Measurements from ENCODE around the gene FBXL14.

The FBXL14 gene

DNA sequence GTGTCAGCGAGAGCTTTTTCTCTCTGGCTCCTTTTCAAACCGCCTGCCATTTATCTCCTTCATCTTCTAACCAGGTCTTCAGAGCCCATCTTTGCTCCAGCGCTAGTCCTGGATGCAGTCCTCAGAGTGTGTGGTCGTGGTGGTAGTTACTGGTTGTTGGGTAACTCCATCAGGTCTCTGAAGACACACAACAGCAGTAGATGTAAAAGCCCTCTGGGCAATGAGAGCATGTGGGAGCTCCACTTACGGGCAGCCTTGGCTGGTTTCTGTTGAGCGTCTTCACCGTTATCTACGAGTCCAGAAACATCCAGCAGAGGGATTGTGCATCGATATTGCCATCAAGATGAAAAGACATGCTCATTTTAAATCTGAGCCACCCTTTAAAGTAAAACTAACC lies 61.2 kb downstream of the FBXL14 start:
- no peak for DNase-seq

DNA sequence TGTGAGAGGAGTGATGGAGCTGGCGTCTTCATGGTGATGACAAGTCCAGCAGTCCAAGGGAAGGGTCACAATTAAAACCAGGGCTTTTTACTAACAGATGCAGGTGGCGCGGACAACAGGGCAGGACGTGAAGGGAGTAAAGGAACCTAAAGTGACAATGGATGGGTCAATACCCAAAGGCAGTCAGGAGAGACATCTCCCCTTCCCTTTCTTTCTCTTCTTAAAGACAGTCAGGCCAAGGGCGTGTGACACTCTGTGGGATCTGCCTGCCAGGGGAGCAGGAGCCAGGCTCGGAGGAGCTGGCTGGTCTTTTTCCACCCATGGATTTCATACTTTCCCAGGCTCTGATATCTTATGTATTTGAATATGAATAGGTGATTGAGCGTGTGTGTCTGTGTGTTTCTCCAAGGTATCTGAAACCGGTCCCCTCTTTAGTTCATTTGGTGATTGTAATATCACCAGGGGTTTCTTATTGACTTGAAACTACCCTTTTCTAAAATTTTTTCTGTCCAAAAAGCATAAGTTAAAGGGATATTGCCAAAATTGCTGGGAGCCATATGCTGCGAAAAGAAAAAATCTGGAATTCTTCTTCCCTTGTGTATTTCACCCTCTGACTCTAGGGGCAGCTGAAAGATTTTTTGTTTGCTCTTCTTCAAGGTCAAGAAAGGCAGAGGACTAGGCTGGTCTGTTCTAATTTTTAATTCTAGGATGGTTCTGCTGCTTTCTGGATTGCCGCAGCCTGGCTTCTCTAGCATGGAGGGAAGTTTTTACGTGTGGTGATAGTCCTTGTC lies 61.8 kb downstream of the FBXL14 start:
- no peak for DNase-seq

DNA sequence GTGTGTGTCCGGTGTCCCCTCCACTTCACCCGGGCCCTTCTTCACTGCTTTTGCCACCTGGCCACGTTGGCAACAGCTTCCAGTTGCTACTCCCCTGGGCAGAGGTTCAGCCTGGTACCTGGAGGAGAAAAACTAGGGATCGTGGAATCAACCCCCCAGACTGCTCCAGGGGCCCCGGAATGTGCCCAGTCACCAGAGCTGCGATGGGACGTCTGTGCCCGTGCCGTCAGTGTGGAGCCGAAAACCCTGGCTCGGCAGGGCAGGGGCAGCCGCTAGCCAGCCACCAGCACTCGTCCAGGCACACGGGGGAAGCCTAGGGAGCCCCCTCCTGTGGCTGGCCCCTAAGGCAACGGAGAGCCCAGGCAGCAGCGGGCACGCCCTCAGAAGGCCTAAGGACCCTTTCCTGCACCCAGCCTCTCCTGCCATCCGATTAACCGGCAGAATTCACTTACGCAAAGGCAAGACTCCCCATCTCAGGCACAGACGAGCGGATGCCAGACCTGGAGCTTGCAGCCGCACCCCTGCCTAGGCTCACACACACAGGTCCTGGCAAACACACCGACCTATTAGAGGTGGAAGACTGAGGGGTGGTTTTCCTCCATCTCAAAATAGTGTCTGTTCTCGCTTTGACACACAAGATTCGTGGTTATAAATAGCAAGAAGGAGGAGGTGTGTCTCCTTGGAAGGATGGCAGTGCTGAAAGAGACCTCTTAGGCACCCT lies 62.6 kb downstream of the FBXL14 start:
- DNase-seq, result no peak

DNA sequence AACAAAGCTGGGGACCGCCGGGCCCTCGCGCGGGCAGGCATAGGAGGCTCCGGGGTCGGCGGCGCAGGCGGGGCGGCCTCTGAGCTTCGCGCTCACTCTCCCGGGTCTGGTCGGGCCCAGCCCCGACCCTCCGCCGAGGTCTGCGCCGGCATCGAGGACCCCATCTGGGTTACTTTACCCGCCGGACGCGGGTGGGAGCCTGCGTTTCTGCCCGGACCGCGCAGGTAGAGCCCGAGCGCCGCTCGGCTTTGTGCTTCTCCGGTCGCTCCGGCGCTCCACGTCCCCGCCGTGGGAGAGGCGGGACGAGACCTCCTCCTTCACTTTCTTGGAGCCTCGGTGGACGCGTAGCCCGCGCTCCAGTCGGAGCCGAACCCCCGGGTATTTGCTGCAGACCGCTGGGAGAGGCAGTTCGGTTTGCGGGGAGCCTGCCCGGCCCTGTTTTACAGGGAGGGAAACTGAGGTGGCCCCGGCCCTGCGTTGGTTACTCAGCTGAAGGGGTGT lies 63.2 kb downstream of the FBXL14 start:
- DNase-seq, result no peak

DNA sequence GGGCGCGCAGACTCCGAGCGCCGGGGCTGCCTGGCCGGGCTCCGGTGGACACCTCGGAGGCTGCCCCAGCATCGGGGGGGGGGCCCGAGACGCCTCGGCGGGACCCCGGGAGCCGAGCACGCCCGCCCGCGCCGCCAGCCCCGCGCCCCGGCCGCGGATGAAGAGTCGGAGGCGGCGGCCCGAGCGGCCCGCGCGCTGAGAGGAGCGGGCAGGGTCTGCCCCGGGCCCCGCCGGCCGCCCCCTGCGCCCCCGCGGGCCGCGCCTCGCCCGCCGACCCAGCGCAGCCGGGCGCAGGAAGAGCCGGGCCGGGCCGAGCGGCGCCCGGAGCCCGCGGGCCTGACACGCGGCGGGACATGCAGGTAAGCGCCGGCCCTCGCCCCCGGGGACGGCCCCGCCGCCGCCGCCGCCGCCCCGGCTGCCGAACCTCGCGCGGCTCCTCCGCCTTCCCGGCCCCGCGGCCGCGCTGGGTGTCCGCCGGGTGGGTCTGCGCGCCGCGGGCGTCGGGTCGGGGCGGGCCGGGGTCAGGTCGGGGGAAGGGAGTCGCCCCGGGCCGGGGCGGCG lies 63.7 kb downstream of the FBXL14 start:
- no peak for DNase-seq

DNA sequence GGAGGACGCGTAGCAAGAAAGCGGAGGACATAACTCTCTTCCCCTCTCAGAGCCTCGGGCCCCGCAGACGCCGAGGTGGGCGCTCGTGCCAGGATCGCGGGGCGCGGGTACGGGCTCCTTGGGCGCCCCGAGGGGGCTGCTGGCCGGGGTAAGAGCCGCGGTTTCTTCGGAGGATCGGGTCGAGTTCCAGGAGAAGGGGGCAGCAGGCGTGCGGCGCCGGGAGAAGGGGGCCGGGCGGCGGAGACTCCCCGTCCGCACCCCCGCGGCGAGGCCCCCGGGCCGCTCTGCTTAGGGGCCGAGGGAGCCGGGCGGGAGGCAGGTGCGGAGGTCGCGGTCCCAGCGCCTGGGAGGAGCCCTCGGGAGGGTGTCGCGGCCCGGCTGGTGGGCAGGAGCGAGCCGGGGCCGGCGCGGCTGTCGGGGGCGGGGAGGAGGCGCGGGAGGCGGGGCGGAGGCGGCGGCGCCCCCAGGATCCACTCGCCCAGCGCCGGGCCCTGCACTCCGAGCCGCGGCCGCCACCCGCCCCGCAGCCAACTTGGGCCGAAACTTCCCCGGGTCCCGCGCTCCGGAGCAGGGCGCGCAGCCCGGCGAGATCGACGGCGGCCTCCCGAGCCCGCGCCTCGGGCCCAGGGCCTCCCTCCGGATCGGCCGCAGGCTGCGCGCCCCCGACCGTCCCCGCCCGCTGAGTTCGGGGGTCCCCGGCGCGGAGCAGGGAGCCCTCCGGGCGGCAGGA lies 64.4 kb downstream of the FBXL14 start:
- no peak for DNase-seq

DNA sequence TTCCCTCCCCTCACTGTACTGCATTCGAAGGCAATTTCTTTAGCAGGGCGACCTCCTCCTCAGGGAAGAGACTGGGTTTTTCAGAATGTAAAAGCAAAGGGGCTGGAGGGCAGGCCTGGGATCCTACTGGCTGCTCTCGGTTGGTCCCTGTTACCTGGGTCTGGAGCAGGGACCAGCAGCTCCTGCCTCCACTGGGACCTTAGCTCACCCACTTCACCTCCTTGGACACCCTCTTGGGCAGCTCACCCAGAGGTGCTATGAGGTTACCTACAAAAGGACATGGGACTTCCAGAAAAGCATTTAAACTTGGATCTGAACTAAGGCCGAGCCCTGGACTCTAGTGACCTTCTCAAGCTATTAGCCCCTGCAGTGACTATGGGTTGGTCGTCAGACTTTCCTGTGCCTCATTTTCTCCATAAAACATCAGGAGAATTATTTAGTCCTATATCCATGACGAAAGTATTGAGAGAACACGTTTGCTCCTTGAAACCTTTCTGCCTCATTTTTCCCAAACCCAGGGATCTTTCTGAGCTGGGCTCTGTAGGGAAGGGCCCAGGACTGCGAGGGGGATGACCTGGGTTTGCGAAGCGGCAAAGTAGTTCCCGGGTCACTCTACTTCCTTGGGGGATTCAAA lies 65.0 kb downstream of the FBXL14 start:
- no peak for DNase-seq

DNA sequence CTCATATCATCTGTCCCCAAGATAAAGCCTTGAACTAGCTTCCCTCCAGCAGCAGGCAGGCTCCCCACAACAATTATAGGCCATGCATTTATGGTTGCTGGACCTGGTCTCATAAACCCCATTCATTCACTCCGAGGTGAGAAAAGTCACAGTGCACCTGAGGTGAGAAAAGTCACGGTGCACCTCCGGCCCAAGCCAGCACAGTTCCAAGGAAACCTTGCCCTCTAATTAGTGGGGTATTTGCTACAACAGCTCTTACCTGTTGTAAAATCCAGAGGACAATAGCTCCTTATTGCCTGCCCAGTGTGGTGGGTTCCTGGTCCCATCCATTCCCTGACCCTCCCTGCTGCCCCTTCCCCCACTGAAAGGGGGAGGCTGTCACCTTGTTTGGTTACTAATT lies 65.6 kb downstream of the FBXL14 start:
- DNase-seq, result no peak

DNA sequence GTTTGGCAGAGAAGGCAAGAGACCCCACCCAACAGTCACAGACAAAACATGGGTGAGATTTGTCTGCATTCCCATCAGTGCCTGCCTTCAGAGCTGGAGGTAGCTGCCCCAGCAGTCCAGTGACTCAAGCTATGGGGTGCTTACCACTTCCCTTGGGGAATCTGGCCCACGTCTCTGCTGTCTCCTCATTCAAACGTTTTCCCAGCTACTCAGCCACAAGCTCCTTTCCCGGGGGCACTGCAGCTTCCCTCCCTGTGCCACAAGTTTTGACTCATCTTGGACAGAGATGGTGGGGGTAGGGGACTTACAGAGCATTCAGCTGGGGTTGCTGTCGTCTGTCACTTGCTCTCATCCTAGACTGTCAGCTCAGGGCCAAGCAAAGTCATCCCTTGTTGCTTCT lies 66.6 kb downstream of the FBXL14 start:
- no peak for DNase-seq

DNA sequence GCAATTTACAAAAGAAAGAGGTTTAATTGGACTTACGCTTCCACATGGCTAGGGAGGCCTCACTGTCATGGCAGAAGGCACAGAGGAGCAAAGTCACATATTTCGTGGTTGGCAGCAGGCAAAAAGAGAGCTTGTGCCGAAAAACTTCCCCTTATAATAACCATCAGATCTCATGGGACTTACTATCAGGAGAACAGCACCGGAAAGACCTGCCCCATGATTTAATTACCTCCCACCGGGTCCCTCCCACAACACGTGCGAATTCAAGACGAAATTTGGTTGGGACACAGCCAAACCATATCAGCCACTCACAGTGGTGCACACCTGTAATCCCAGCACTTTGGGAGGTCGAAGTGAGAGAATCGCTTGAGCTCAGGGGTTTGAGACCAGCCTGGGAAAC lies 68.5 kb downstream of the FBXL14 start:
- DNase-seq, result no peak

DNA sequence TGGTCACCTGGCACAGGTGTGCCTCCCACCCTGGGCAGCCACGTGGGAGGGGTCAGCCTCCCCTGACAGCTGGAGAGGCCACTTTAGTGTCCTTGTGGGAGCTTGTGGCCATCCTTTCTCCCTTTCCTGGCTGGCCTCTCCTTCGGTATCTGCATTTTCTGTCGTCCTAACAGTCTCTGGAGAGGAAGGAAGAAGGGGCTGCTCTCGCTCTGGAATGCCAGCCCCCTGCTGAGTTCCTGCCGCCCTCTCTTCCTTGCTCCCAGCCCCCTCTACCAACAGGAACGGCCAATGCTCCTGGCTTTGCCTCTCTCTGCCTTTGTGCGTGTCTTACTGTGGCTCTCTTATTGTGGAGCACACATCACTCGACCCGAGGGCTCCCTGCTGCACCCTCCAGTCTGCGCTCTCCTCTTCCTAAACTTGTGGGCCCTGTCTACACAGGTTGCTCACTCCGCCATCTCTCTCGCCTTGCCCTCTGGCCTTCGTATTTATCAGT lies 70.8 kb downstream of the FBXL14 start:
- no peak for DNase-seq

DNA sequence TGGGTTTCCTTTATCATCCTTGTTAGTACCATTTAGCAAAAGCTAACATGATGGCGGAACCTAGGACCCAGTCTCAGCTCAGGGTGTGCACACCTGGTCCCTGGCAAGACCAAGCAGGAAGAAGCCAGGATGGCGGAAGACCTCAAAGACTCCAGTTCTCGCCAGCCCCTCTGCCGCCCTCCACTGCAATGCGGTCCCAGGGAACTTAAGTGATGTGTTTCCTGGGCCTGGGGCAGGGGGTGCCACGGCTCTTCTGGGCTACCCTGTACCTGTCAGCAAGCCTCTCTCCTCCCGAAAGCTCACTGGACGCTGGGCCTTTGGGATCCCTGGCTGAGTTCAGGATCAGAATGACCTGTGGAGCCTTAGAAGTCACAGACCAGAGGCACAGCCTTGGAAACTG lies 71.3 kb downstream of the FBXL14 start:
- DNase-seq, result no peak

DNA sequence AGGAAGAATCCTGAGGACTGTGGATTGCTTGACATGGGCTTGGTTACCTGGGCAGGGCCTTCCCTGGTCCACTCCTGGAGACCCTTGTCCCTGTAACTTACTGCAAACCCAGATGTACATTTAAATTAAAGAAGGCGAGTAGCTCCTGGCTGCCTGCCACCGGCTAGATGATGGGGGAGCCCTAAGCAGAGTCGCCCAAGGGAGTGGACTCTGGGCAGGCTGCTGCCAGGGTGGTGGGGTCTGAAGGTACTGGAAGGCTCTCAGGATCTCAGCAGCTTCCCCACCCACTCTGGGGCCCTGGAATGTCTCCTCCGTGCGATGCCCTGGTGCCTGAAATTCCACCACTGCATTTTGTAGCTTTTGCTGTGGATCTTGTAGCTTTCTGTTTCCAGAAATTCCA lies 74.7 kb downstream of the FBXL14 start:
- DNase-seq, result no peak

DNA sequence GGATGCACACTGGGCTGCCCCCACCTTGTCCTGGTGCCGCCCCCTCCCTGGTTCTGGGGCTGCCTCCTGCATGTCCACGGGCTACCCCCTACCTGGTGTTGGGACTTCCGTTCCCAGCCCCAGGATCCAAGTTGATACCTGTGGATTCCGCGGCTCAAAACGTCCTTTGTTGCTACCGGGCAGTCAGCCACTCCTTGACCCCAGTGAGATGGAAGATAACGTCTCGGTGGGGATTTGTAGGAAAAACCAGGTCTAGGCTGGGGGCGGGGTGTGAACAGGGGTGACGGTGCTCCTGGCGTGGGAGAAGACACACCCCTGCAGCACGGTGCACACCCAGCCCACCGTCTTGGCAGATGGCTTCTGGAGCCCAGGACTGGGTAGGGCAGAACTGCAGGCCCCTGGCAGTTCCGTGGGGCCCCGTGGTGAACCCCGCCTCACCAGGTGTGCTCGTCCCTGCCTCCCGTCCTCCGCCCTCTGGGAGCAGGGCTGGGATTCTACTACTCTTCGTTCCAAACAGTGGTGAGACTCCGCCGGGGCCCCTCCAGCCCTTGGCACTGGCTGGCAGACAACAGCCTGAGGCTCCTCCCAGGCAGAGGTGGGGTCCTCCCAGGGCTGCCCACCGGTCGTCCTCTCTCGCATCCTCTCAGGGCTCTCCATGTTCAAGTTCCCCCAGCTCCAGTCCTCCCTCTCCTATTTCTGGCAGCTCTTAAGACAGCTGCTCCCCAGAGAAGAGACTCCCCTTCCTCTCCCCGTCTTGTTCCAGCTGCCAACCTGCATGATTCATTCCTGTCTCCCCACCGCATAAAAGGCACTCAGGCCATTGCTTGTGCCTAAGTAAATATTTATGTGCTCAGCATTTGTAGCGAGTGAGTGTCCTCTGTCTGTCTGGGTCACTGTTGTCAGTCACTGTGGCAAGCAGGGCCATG lies 75.5 kb downstream of the FBXL14 start:
- no peak for DNase-seq

DNA sequence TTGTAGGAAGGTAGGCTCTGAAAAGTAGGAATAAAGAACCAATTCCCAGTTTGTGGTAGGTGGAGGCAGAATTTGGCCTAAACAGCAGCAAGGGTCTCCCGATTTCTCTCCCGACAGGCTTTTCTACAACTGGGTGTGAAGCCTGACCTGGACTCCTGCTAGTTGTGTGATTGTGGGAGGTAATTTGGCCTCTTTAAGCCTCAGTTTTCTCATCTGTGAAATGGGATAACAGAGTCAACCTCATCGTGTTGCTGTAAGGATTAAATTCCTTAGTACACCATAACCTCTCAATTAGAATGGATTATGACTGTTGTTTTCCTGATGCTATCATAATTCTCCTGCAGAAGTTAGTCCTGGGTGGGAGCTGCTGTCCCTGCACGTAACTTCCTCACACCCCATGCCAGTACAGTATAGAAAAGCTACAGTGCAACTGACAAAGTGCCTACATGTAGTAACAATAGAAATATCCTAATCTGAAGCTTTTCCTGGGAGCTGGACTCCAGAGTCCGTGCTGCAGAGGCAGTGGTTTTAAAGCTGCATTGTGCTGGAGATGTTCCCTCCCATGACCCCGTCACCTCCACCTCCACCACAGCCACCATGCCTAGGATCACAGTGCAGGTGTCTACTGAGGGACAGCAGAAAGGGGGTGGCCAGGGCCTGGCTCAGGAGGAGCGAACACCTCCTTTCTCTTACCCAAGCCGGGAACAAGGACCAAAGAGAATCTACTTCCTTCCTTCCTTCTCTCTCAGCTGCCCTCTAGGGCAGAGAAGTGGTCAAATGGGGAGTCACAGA lies 76.5 kb downstream of the FBXL14 start:
- no peak for DNase-seq

DNA sequence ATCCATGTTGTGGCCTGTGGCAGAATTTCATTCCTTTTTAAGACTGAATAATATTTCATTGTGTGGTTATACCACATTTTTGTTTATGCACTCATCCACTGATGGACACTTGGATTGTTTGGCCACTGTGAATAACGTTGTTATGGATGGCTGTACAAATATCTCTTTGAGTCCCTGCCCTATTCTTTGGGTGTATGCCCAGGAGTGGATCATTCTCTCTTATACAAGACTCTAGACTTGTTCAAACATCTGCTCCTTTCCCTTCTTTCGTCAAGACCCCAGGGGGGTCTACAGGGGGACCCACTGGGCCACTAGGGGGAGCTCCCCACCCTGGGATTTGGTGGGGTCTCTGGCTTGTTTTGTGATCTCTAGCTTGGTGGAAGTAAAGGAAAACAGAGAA lies 77.4 kb downstream of the FBXL14 start:
- DNase-seq, result no peak
